ENCODE measurements around the gene DDT. TPM values are rescaled to one million over a fixed set of nuclear protein-coding genes. Genes with fewer than 3 reads are reported as not detected.
"Not testable (repeated sequence)": the region's sequence is repeated elsewhere in the genome, so short reads cannot be mapped to it uniquely, and the experiment has no call there.

Gene DDT
- total and polyA plus RNA-seq, 2 donors (not counting 3 experiments of a cell fraction or from before 2014, with no cell fraction given) = 106 to 205 TPM

DNA sequence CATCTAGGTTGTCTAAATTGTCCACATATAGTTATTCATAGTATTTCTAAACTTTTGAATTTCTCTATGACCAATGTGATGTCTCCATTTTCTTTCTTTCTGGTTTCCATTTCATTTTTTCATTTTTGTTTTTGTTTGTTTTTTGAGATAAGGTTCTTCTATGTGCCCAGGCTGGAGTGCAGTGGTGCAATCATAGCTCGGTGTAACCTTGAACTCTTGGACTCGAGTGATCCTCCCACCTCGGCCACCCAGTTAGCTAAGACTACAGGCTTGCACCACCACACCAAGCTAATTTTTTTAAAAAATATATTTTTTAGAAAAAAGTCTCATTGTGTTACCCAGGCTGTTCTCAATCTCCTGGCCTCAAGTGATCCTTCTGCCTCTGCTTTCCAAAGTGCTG lies 22.9 kb upstream of the DDT start:
- Histone ChIP-seq H3K9ac (replicated peaks; ENCODE audit: extremely low read depth, insufficient read depth, low read length) (no peak overlapping the region), H2AFZ (ENCODE audit: low read depth, low read length) (no peak overlapping the region), H4K20me1 (replicated peaks; ENCODE audit: control insufficient read depth, extremely low read depth, insufficient read depth, low read length) (no peaks in the 10 kb centered on the region), H3K36me3 (ENCODE audit: control insufficient read depth in 2 of 2, extremely low read depth in 1 of 2, insufficient read depth in 2 of 2, low read length in 2 of 2) (no peaks in the 10 kb centered on the region), H3K4me2 (ENCODE audit: insufficient read depth, low read length) (no peak overlapping the region), H3K79me2 (ENCODE audit: control insufficient read depth, insufficient read depth, low read length) (no peaks in the 10 kb centered on the region), H3K9me1 (replicated peaks; ENCODE audit: control insufficient read depth, extremely low read depth, insufficient read depth, low read length) (no peaks in the 10 kb centered on the region), H3K4me1 (ENCODE audit: control insufficient read depth, extremely low read depth, insufficient read depth, low read length) (no peaks in the 10 kb centered on the region), H3K4me3 (replicated peaks in 1 of 3; ENCODE audit: insufficient read depth in 1 of 3, low read depth in 1 of 3, low read length in 3 of 3) (no peak overlapping the region), H3K27ac (ENCODE audit: insufficient read depth, low read depth, low read length) (no peak overlapping the region), H3K27me3 (ENCODE audit: control insufficient read depth in 2 of 2, insufficient read depth in 2 of 2, low read length in 2 of 2) (no peaks in the 10 kb centered on the region), H3K9me3 (replicated peaks; ENCODE audit: control insufficient read depth, insufficient read depth, low read length) (no peaks in the 10 kb centered on the region)
- dilution Hi-C loops (cut with MboI; ENCODE audit: extremely low pct_ligation_motif_present, low sequenced_read_pairs) = no loop called here
- FAIRE-seq (no peak), DNase-seq (ENCODE audit: low read depth, low spot score) (no peak)
- BruUV-seq (replicated peaks) = no TSS peak
- CTCF ChIA-PET = no interaction called here
- TF ChIP-seq POLR2AphosphoS5 (IDR thresholded peaks at IDR 0.05; ENCODE audit: insufficient read depth, low read depth, low read length) (no peak), CTCF (IDR thresholded peaks at IDR 0.05; ENCODE audit: extremely low read depth in 1 of 2, insufficient read depth in 1 of 2, low read depth in 1 of 2, low read length in 2 of 2) (no peak), GATA2 (IDR thresholded peaks at IDR 0.05; ENCODE audit: insufficient read depth, insufficient read length, low read depth, low read length) (no peak), FOS (IDR thresholded peaks at IDR 0.05; ENCODE audit: borderline replicate concordance, insufficient read depth, low read length) (no peak), EZH2 (IDR thresholded peaks at IDR 0.05; ENCODE audit: borderline replicate concordance, low read depth, low read length, severe bottlenecking) (no peak), MYC (IDR thresholded peaks at IDR 0.05; ENCODE audit: low read depth, low read length) (no peak), POLR2A (IDR thresholded peaks at IDR 0.05; ENCODE audit: low read depth, low read length) (no peak), JUN (IDR thresholded peaks at IDR 0.05; ENCODE audit: borderline replicate concordance, insufficient read depth, insufficient read length, low read depth) (no peak)
- TF ChIP-seq, protein P1, sequence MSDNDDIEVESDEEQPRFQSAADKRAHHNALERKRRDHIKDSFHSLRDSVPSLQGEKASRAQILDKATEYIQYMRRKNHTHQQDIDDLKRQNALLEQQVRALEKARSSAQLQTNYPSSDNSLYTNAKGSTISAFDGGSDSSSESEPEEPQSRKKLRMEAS (IDR thresholded peaks at IDR 0.05; ENCODE audit: insufficient read depth, insufficient read length) = no peak
- intact Hi-C loops (cut with micrococcal nuclease) = no loop called here
- POLR2A ChIA-PET = no interaction called here

DNA sequence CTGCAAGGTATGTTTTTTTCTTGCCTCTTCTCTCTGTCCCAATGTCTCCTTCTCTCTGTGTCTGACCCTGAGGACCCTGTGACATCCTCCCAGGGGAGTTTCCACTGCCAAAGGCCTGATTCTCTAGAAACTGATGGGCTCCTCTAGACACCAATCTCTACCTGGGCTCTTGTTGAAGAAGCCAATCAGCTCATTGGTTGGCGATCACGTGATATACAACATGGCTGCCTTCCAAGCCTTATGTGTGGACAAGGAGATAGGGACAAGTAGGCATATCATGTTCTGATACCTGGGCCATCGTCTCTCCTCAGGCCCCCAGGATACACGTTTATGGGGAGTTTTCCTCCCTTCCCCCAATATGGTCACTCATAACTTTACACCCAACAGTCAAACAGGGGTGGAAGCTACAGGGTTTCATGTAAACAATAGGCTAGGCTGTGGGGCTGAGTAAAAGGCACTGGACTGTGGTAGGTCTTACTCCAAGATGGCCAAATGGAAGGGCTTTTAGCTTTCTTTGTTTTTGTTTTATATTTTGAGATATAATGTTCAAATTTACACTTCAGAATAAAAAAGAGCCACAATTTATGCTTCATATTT lies 19.4 kb upstream of the DDT start:
- H3K36me3 ChIP-seq (ENCODE audit: control insufficient read depth in 2 of 2, extremely low read depth in 1 of 2, insufficient read depth in 2 of 2, low read length in 2 of 2); H3K4me1 ChIP-seq (ENCODE audit: control insufficient read depth, extremely low read depth, insufficient read depth, low read length); DNase-seq (ENCODE audit: low read depth, low spot score); H3K27me3 ChIP-seq (ENCODE audit: control insufficient read depth in 2 of 2, insufficient read depth in 2 of 2, low read length in 2 of 2); BruUV-seq (replicated peaks); H3K27ac ChIP-seq (ENCODE audit: insufficient read depth, low read depth, low read length); intact Hi-C loops (cut with micrococcal nuclease); H3K4me2 ChIP-seq (ENCODE audit: insufficient read depth, low read length); H3K79me2 ChIP-seq (ENCODE audit: control insufficient read depth, insufficient read depth, low read length); H3K9me1 ChIP-seq (replicated peaks; ENCODE audit: control insufficient read depth, extremely low read depth, insufficient read depth, low read length); POLR2A ChIA-PET; H4K20me1 ChIP-seq (replicated peaks; ENCODE audit: control insufficient read depth, extremely low read depth, insufficient read depth, low read length); H3K9ac ChIP-seq (replicated peaks; ENCODE audit: extremely low read depth, insufficient read depth, low read length); H3K9me3 ChIP-seq (replicated peaks; ENCODE audit: control insufficient read depth, insufficient read depth, low read length); H3K4me3 ChIP-seq (replicated peaks in 1 of 3; ENCODE audit: insufficient read depth in 1 of 3, low read depth in 1 of 3, low read length in 3 of 3); dilution Hi-C loops (cut with MboI; ENCODE audit: extremely low pct_ligation_motif_present, low sequenced_read_pairs); H2AFZ ChIP-seq (ENCODE audit: low read depth, low read length); CTCF ChIA-PET: not testable (repeated sequence)
- FAIRE-seq = peak; percentile 35

DNA sequence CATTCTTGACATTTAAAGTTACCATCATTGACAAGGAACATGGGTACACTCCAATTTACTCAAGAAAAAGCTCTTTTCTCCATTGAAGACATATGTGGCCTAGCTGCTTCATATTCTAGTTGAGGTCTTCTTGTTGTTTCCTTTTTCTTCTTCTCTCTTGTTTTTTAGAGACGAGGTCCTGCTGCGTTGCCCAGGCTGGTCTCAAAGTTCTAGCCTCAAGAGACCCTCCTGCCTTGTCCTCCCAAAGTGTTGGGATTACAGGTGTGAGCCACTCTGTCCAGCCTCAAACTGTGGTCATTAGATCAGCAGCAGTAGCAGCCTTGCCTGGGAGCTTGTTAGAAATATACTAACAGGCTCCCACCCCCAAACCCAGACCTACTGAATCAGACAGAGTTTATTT lies 18.8 kb upstream of the DDT start:
- H4K20me1 ChIP-seq (replicated peaks; ENCODE audit: control insufficient read depth, extremely low read depth, insufficient read depth, low read length); POLR2A ChIA-PET; H3K9ac ChIP-seq (replicated peaks; ENCODE audit: extremely low read depth, insufficient read depth, low read length); H3K27me3 ChIP-seq (ENCODE audit: control insufficient read depth in 2 of 2, insufficient read depth in 2 of 2, low read length in 2 of 2); BruUV-seq (replicated peaks); H3K4me3 ChIP-seq (replicated peaks in 1 of 3; ENCODE audit: insufficient read depth in 1 of 3, low read depth in 1 of 3, low read length in 3 of 3); H3K9me1 ChIP-seq (replicated peaks; ENCODE audit: control insufficient read depth, extremely low read depth, insufficient read depth, low read length); H3K9me3 ChIP-seq (replicated peaks; ENCODE audit: control insufficient read depth, insufficient read depth, low read length); H3K4me2 ChIP-seq (ENCODE audit: insufficient read depth, low read length); FAIRE-seq; DNase-seq (ENCODE audit: low read depth, low spot score); H2AFZ ChIP-seq (ENCODE audit: low read depth, low read length); H3K27ac ChIP-seq (ENCODE audit: insufficient read depth, low read depth, low read length); H3K36me3 ChIP-seq (ENCODE audit: control insufficient read depth in 2 of 2, extremely low read depth in 1 of 2, insufficient read depth in 2 of 2, low read length in 2 of 2); H3K79me2 ChIP-seq (ENCODE audit: control insufficient read depth, insufficient read depth, low read length); CTCF ChIA-PET; H3K4me1 ChIP-seq (ENCODE audit: control insufficient read depth, extremely low read depth, insufficient read depth, low read length); dilution Hi-C loops (cut with MboI; ENCODE audit: extremely low pct_ligation_motif_present, low sequenced_read_pairs); intact Hi-C loops (cut with micrococcal nuclease): not testable (repeated sequence)
